HG03469 (cell line): ENCODE measurements around the gene RASSF6.
"Not testable (repeated sequence)": the region's sequence is repeated elsewhere in the genome, so short reads cannot be mapped to it uniquely, and the experiment has no call there.

Source experiments
- ATAC-seq: cut with Tn5 transposase; IDR thresholded peaks from one replicate; pipeline ENCODE4 v1.9.1; 2021; ENCODE audit warnings: mild to moderate bottlenecking, moderate library complexity, moderate number of reproducible peaks; ENCODE audit not compliant: unreplicated experiment

RASSF6 gene, protein sequence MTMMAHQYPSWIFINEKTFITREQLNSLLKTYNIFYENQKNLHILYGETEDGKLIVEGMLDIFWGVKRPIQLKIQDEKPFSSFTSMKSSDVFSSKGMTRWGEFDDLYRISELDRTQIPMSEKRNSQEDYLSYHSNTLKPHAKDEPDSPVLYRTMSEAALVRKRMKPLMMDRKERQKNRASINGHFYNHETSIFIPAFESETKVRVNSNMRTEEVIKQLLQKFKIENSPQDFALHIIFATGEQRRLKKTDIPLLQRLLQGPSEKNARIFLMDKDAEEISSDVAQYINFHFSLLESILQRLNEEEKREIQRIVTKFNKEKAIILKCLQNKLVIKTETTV

DNA sequence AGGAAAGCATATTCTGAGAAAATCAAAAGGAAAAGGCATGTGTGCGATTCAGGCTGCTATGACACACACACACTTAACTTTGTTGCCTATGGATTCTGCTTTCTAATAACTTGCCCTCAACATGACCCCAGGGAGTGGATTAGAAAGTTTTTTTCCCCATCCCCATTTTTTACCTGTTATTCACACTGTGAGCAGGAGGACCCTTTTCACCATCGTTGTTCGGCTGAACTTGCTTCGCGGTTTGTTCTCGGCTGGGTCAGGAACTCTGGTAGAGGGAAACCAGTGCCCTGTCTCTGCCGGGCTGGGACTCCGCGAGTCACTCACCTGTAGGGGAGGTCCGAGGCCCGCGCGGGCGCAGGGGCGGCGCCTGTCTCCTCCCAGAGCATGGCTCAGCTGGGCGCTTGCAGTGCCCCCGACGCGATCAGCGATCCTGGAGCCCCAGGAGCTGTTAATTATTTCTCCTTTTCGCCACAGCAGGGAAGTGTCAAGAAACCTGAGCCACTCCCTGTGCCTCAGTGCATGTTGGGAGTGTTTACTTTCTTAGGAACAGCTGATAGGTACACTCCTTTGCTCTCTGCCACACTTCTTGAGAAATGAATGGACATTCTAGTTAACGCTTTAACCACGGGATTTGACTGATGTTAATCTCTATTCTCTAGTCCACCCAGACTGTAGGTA lies at the start of gene RASSF6:
Gene RASSF6 (minus strand): TSS at position 322 of the 678 bp plus-strand sequence. CDS start 8,641 bp downstream, outside the sequence.
- ATAC-seq, result peak; percentile 71

DNA sequence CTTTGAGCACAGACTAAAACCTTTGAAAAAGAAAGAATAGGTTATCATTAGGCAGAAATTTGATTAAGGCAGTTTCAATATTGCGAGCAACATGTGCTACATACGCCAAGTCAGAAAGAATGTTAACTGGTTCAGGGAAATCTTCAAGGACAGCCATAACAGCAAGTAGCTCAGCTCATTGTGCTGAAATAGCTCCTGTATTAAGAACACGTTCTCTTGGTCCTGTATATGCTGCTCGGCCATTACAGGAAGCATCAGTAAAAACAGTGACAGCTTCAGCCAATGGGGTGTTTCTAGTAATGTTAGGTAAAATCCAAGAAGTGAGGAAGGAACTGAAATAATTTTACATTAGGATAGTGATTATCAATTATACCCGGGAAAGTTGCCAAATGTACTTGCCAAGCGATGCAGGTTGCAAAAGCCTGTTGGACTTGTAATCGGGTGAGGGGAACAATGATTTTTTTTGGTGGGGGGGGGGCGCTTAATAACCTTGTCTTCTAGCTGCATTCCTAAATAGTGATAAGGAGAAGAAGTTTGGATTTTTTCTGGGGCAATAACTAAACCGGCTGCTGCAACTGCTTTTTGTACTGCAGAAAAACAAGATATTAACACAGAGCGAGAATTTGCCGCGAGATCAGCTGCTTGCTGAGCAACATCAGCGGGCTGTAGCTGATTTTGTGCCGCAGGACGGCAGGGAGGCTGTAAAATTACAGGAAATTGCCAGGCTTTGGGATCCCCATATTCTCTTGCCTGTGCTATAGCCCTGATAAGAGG lies 49.4 kb upstream of the RASSF6 start:
- ATAC-seq, result no peak

DNA sequence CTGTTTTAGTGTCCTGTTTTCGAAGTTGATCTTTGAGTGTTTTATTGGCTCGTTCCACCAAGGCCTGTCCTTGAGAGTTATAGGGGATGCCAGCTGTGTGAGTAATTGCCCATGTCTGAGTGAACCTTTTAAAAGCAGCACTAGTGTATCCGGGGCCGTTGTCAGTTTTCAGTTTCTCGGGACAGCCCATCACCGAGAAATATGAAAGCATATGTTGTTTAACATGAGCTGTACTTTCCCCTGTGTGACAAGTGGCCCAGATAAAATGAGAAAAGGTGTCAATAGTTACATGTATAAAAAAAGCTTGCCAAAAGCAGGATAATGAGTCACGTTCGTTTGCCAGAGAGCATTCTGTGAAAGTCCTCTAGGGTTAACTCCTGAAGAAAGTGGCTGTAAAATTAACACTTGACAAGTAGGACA lies 48.6 kb upstream of the RASSF6 start:
- ATAC-seq, result no peak

DNA sequence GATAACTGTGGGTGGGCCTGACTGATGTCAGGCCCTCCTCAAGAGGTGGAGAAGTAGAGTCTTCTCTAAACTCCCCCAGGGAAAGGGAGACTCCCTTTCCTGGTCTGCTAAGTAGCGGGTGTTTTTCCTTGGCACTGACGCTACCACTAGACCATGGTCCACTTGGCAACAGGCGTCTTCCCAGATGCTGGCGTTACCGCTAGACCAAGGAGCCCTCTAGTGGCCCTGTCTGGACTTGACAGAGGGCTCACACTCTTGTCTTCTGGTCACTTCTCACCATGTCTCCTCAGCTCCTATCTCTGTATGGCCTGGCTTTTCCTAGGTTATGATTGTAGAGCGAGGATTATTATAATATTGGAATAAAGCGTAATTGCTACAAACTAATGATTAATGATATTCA lies 45.7 kb upstream of the RASSF6 start:
- not testable (repeated sequence) for ATAC-seq

DNA sequence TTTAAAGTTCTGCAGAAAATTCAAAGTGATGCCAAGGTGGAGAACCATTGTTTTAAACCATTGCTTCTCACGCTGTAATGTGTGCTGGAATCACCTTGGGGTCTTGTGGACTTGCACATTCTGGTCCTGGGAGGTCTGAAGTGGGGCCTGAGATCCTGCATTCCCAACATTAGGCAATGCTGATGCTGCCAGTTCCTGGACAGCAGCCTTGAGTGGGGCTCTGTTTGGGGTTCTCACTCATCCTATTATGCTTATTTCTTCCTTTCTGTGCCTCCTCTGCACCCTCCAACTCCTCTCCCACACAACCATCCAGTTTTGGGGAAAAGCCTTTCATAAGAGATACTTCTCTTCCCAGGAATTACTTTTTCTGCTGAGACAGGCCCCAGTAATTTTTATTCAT lies 44.2 kb upstream of the RASSF6 start:
- no peak for ATAC-seq

DNA sequence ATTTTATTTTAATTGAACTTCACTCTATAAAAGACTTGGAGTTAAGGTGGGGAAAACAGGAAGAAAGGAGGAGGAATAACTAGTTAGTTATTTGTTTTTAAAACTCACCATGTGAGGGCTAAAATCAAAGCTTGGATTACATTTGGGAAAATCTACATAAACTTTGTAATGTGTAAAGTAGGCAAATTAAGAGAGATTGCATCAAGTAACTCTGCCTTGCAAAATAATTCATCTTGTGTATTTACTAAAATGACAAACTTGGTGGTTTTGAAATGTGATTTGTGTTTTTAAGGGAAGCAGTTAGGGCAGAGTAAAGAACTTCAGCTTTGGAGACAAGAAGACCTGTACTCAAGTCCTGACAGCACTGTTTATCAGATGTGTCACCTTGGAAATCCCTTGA lies 43.3 kb upstream of the RASSF6 start:
- ATAC-seq, result no peak

DNA sequence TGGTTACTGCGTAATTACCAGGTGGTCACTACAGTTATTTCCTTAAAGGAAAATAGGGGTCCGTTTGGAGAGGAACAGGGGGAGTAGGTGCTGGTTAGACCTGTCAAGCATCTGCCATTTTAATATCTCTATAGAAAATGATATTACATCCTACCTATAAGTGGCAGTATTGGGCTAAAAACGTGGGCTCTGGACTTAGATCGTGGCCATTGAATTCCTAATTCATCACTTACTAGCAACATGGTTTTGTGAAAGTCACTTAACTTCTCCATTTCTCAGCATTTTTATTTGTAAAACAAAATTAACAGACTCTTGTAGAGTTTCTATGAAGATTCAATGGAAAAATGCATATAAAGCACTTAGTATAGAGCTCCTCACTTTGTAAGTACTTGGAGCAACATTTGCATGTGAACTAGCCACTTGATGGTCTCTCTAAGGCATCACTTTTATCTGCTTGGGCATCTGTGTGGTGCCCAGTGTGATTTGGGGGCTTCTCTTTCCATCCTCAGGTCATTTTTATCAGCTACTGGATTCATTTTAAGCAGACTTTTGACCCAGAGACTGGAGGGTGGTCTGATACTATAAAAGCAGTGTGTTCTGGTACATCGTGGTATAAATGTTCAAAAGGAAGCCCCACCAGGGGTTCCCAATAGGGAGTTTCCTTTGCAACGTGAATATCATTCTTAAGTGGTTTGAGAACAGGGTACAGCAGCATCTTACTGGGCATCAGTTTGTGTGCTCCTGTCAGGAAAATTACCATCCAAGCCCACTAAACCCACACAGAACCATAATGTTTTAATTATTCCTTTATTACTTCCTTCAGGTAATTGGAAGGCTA lies 42.7 kb upstream of the RASSF6 start:
- no peak for ATAC-seq

DNA sequence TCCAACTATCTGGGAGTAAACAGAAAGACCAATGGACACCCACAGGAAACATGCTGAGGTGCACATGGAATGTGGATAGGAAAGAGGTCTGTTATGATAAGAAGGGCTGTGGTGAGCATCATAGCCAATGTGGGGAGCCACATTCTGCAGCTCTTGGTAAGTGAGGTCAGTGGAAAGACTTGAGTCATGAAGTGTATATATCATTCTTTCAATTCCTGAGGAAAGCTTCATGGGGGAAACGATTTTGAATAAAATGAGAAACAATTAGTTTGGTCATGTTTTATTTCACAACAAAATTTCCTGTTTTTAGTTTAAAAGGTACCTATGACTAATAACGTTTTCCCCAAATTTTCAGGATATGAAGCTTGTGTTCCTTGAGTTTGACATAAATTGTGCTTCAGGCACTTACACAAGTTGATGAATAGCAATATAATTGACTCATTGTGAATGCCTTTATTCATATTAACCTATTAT lies 41.4 kb upstream of the RASSF6 start:
- no peak for ATAC-seq

DNA sequence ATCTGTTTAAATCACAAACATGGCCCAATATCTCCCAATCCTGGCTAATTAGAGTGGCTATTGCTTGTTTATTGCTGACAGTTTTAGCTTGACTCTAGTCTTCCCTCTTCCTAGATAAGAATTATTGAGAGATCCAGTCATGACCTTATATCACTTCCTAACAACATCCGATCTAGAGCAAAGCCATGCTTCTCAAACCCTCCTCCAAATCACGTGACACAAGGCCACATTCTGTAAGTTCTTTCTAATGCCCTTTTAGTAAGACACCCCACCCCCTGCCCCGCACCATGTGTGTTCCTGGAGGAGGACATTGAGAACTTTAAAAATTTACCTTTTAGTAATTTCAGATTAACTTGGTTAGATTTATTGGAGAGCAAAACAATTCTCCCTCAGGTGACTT lies 40.6 kb upstream of the RASSF6 start:
- no peak for ATAC-seq

DNA sequence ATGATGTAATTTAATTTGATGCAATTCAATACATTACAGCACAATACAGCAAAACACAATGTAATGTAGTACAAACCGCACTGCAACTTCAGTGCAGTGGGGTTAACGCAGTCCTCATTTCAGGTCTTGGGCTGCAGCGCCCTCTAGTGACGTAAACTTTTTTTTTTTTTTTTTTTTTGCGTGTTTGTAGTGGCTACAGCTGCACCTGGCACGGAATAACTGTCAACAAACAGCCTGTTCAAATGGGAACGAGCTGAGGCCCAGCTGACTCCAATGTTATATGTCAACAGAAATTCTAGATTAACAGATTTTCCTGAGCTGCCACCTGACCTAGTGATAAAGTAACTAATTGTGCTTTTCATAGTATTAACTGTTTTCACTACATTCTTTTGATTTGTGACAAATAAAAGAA lies 33.5 kb upstream of the RASSF6 start:
- ATAC-seq, result peak; percentile 66

DNA sequence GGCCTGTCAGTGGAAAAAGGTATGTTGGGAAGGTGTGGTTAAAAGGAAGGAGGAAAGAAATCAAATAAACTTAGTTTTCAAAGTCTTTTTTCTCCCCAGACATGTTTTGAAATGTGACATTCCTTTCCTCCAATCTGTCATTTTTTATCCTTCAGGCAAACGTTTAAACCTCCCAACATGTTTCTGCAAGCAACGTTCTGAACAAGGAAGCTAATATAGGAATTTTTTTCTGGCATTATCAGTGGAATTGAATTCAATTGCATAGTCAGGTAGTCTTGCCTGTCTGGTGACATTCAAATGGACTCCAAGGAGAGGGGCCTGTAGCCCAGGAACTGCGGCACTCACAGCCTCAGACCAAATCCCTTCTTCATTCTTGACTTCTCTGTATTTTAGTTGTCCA lies 30.0 kb upstream of the RASSF6 start:
- ATAC-seq, result no peak

DNA sequence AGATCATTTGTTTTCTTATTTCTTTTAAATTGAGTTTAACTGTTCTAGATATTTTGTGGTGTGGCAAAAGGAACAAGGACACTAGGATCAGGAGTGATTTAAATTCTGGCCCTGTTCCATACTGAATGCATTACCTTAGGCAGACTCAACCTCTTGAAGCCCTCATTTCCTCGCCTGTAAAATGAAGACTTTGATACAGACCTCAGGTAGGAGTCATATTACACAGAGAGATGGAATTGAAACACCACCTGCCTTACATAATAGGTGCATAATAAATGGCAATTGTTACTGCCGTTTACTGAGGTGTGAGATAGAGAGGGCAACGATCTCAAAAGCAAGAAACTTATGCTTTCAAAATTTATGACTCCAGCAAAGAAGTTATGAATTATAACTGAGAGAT lies 28.2 kb upstream of the RASSF6 start:
- no peak for ATAC-seq

DNA sequence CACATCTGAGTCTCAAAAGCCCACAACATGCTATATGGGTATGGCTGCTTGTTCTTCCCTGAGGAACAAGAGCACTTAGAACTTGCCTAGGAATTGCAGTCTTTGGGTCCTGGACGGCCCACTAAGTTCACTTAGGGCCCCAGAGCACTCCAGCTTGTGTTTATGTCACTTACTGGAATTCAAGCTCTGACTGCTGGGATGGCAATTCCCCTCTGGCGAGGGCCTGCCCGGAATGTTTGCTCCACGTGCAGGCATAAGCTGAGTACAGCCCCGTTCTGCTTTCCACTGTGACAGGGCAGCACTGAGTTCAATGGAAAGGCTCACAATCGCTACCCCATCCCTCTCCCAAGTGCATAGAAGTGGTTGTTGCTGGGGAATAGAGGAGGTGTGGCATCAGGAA lies 25.9 kb upstream of the RASSF6 start:
- no peak for ATAC-seq

DNA sequence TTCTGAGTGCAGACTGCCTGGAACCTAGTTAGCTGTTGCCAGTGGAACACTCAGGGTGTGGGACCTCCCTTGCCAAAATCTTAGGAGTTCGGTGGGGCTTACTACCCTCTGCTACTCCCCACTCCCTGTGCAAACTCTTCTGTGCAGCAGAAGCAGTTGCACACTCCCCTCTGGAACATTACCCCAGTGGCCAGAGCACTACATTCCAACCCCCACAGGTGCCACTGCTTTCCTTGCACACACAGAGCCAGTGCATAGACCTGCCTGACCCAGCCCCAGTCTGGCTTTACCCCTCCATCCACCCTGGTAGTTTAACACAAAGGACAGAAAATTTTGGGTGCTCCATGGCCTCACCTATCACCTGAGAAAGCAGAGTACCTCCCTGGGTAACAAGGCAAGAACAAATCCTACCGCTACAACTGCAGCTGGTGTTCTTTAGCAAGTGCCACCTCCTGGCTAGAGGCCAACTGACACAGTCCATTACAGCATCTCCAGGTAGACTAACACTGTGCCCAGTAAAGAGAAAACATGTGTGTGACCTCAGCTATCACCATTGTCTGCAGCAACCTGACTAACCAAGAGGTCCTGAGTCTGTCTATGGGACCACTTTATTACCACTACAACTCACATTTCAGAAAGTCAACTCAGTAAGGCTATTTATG lies 11.5 kb upstream of the RASSF6 start:
- ATAC-seq, result no peak

DNA sequence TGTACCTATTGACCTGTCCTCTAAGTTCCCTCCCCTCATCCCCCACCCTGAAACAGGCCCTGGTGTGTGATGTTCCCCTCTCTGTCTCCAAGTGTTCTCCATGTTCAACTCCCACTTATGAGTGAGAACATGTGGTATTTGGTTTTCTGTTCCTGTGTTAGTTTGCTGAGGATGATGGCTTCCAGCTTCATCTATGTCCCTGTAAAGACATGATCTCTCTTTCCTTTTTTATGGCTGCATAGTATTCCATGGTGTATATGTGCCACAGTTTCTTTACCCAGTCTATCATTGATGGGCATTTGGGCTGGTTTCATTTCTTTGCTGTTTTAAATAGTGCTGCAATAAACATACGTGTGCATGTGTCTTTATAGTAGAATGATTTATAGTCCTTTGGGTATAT lies 8.6 kb upstream of the RASSF6 start:
- ATAC-seq, result not testable (repeated sequence)

DNA sequence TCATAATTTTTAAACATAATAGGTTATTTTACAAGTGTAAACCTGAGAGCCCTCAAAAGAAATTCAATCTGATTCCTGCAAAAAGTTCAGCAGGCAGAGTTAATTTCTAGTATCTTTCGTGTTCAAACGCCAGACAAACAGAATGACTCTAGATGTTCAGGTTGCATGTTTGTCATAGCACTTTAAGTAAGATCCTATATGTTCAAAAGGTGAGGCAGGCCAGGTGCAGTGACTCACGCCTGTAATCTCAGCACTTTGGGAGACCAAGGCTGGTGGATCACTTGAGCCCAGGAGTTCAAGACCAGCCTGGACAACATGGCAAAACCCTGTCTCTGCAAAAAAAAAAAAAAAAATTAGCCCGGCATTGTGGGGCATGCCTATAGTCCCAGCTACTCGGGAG lies 1.1 kb upstream of the RASSF6 start:
- no peak for ATAC-seq

DNA sequence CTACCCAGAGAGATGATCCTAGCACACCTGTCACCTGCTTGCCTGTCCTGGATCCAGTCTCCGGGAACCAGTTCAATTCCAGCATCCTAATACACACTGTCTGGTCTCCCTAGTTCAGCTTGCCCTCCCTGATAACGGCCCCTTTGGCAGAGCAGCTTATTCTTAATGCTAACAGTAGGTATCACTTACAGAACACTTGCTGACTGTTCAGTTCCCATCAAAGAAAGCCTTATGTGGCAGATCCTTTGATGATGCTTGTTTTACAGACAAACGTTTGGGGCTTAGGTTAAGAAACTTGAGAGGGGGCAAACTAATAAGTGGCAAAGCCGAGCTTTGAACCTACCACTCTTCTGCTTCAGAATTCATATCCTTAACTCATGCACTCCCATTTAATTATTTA lies 890 bp downstream of the RASSF6 start:
- no peak for ATAC-seq

DNA sequence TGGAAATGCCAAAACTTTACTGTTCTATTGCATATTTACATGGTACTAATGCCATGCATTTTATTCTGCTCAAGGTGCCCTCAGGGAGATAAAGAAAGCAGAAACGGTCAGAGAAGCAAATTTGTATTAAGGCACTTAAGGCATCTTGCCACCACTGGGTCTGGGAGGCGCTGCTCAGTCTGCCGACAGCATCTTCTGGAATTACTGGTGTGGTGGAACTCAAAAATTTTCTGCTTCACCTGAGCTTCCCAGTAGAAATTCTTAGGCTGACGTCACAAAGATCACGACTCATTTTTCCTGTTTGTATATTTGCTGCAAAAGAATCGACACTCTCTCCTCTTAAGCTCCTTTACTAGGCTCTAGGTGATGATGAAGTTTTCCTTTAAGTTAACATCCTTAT lies 3.0 kb downstream of the RASSF6 start:
- no peak for ATAC-seq

DNA sequence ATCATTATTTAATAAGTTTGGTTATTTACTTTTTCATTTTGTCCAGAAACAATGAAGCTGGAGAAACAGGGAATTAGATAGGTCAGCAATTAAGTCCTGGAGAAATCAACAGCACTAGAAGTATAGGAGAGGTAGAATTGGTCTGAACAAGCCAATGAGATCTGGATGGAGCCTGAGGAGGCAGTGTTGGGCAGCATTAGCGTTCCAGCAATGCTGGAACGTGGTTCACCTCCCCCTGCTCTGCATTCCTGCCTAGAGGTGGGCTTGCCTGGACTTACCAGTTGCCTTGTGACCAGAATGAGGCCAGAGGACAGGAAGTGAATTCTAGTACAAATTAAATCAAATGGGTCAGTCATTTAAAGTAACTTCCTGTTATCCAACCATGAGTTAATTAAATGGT lies 4.6 kb downstream of the RASSF6 start:
- ATAC-seq, result no peak

DNA sequence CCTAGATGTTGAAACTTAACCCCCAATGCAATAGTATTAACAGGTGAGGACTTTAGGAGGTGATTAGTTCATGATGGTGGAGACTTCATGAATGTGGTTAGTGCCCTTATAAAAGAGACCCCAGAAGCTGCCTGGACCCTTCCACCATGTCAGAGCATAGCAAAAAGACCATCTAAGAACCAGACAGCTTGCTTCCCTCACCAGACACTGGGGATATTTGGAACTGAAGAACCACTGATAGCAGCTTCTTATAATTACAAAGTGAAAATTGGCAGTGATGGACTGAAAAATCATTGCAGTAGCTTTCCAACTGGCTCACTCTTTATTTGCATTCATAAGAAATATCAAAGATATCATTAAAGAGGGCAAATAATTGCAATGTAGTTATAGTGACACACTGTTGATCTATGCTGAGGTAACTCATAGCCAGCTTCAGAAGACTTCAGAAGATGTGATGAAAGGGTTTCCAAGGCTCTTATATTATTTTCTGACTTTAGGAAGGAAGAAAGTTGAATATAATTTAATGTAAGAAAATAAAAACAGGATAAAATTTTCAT lies 5.8 kb downstream of the RASSF6 start:
- no peak for ATAC-seq
